Psoas muscle (tissue), 8 donors: Measurements from ENCODE around the gene HERPUD1. TPM values are rescaled to one million over a fixed set of nuclear protein-coding genes. Genes with fewer than 3 reads are reported as not detected.

Experiments
- ATAC-seq, 4 donors: fragments of 200-7000 bp; cut with Tn5 transposase; one replicate each; pipeline ENCODE4 v1.9.1; 2020; ENCODE audit warnings: moderate library complexity in 3 of 4, mild to moderate bottlenecking in 2 of 4
- DNase-seq, 2 donors: peaks; one replicate each; pipeline ENCODE4 v3.0.0-alpha.2; 2020
- H3K27ac ChIP-seq: fragments of 200-600 bp; one replicate; pipeline ENCODE4 v1.8.0; 2022
- H3K27me3 ChIP-seq, 3 donors: fragments of 200-600 bp in 1 of 3; one replicate each; pipeline versions ENCODE4 v1.6.1 to v1.8.0; 2013 to 2022; ENCODE audit warnings: low read length in 2 of 3, mild to moderate bottlenecking in 2 of 3, moderate library complexity in 1 of 3; ENCODE audit not compliant: insufficient read depth in 3 of 3
- H3K36me3 ChIP-seq, 2 donors: fragments of 200-600 bp in 1 of 2; one replicate each; pipeline versions ENCODE4 v1.6.1 to v1.8.0; 2013 to 2022; ENCODE audit warnings: low read depth in 1 of 2, mild to moderate bottlenecking in 1 of 2, moderate library complexity in 1 of 2; ENCODE audit not compliant: insufficient read depth in 1 of 2
- H3K4me1 ChIP-seq: fragments of 200-600 bp; one replicate; pipeline ENCODE4 v1.8.0; 2022
- H3K4me3 ChIP-seq: fragments of 200-600 bp; one replicate; pipeline ENCODE4 v1.8.0; 2022; ENCODE audit warnings: mild to moderate bottlenecking
- H3K9me3 ChIP-seq: fragments of 200-600 bp; one replicate; pipeline ENCODE4 v1.8.0; 2022
- CTCF ChIP-seq: fragments of 200-600 bp; IDR thresholded peaks from one replicate; pipeline ENCODE4 v1.8.0; 2022; ENCODE audit warnings: antibody characterized with exemption
- WGBS, 3 donors: extraction: QIAGEN DNeasy Blood & Tissue Kit; methylation state at CpG; one replicate each; pipeline versions ENCODE4 v1.1.6 to v1.1.7; 2013; 5-methylcytosine and 5-hydroxymethylcytosine counted together
- intact Hi-C, 2 donors: fragments of 100-400 bp; cut with DNase I; formaldehyde crosslinking; loops; one replicate each; pipeline versions ENCODE4 v1.11.0 to v1.14.2; 2022
- polyA plus RNA-seq, 3 donors: library from polyadenylated mRNA; stranded (reverse); fragments of 200-250 nt; gene quantifications; one replicate each; pipeline ENCODE4 v1.2.3, GENCODE V29; 2013
- total RNA-seq, 4 donors: library from RNA; stranded (reverse); fragmentation: NEBNext Ultra II Directional in 2 of 4; extraction: Animal tissue kit (Norgen Biotek cat#: 25700) in 2 of 4; gene quantifications; one replicate each; pipeline versions ENCODE4 v1.2.1 to v1.2.4, GENCODE V29; 2021 to 2023
- donor health status: healthy with polysubstance abuse.
- donor health status: DM: no; HTN: no; CAD: no; lungs with moderate emphysema.
- donor health status: Bipolar disorder and iron deficiency.
- donor health status: healthy.
- donor health status: DM: yes; HTN: yes; CAD: no.
- donor health status: DM: no; HTN: no; CAD: no.
- donor health status: DM: no; HTN: no; CAD: no.
- donor health status: DM: yes; HTN: yes; CAD: no.

The HERPUD1 gene
- total and polyA plus RNA-seq, 7 donors, result 70.2 to 162 (median 113) TPM

- no peak for ATAC-seq
- Histone ChIP-seq H3K36me3 (no peaks in the 10 kb centered on the region), H3K4me3 (no peak overlapping the region), H3K27ac (no peak overlapping the region), H3K27me3 (peaks cover 0 to 10% (median 0%) of the 10 kb centered on the region in 3 donors), H3K9me3 (no peaks in the 10 kb centered on the region), H3K4me1 (no peaks in the 10 kb centered on the region)
- no peak for DNase-seq
- 86 to 89% (median 87%) methylated on average over 11 of the region's 11 CpGs for WGBS, 3 donors
- intact Hi-C loops, result no loop called here
- TF ChIP-seq CTCF, result no peak
These were observed 12.7 kb upstream of the HERPUD1 start for GRCh38 chr16:56919099-56919800.

- intact Hi-C loops, result no loop called here
- no peak for TF ChIP-seq CTCF
- H3K4me3 ChIP-seq, result no peak overlapping the region
- H3K27ac ChIP-seq, result no peak overlapping the region
- WGBS, 3 donors, result 85 to 94% (median 91%) methylated on average over 4 of the region's 4 CpGs
- no peaks in the 10 kb centered on the region for H3K4me1 ChIP-seq
- H3K36me3 ChIP-seq, result no peaks in the 10 kb centered on the region
- H3K9me3 ChIP-seq, result no peaks in the 10 kb centered on the region
- H3K27me3 ChIP-seq, result no peaks in the 10 kb centered on the region
- DNase-seq (no peak), ATAC-seq (no peak)
These were observed 10.4 kb upstream of the HERPUD1 start for GRCh38 chr16:56921571-56921970.

GRCh38 chr16:56923481-56924091, 8.4 kb upstream of the HERPUD1 start:
- no peak for TF ChIP-seq CTCF
- intact Hi-C loops, result no loop called here
- Histone ChIP-seq H3K4me1 (no peaks in the 10 kb centered on the region), H3K27ac (no peak overlapping the region), H3K27me3 (no peaks in the 10 kb centered on the region), H3K4me3 (no peak overlapping the region), H3K9me3 (no peaks in the 10 kb centered on the region), H3K36me3 (no peaks in the 10 kb centered on the region)
- DNase-seq, result no peak
- ATAC-seq, result no peak
- WGBS, 3 donors, result 73 to 86% (median 78%) methylated on average over 9 of the region's 9 CpGs

GRCh38 chr16:56927471-56927870, 4.5 kb upstream of the HERPUD1 start:
- 61 to 63% (median 61%) methylated on average over 2 of the region's 2 CpGs for WGBS, 3 donors
- H3K4me1 ChIP-seq, result peaks cover 5% of the 10 kb centered on the region
- TF ChIP-seq CTCF, result no peak
- no peak overlapping the region for H3K27ac ChIP-seq
- H3K36me3 ChIP-seq, result no peaks in the 10 kb centered on the region
- H3K27me3 ChIP-seq, result no peaks in the 10 kb centered on the region
- no peak for DNase-seq
- no peak for ATAC-seq
- H3K9me3 ChIP-seq, result no peaks in the 10 kb centered on the region
- no peak overlapping the region for H3K4me3 ChIP-seq
- intact Hi-C loops, result loop anchor here in 1 of 2 donors (5.0 kb wide), 1 partner anchor 1555 kb away; no protein-coding TSS in a partner anchor
